Measurements from ENCODE around the gene SLC38A11. TPM values are rescaled to one million over a fixed set of nuclear protein-coding genes. Genes with fewer than 3 reads are reported as not detected.

Gene SLC38A11
- total and polyA plus RNA-seq, 10 of the 15 experiments (the other 5 are each of a cell fraction or from before 2014, with no cell fraction given) = not detected

GRCh38 chr2:164881524-164881923, 73.8 kb downstream of the SLC38A11 start (continued):
- TF ChIP-seq REST (IDR thresholded peaks at IDR 0.05; ENCODE audit: low read depth, low read length) = no peak

- no peaks in the 10 kb centered on the region for H3K9me3 ChIP-seq (replicated peaks; ENCODE audit: control insufficient read depth, insufficient read depth, low read length)
- ATAC-seq (no peak), FAIRE-seq (no peak), DNase-seq (ENCODE audit: low read depth, low spot score) (no peak)
- no peaks in the 10 kb centered on the region for H3K79me2 ChIP-seq (ENCODE audit: control insufficient read depth, insufficient read depth, low read length)
- TF ChIP-seq MTA3 (IDR thresholded peaks at IDR 0.05; ENCODE audit: borderline replicate concordance, low read length) = no peak
- TF ChIP-seq NKRF (conservative IDR thresholded peaks at IDR 0.05) = no peak
- TF ChIP-seq RAD51 (IDR thresholded peaks at IDR 0.05) = no peak
- TF ChIP-seq NFIC (IDR thresholded peaks at IDR 0.05; ENCODE audit: low read depth, low read length) = no peak
- 54% methylated on average over 2 of the region's 2 CpGs for WGBS (ENCODE audit: insufficient coverage, insufficient replicate concordance, low lambda C conversion rate, missing lambda C conversion rate)
- CTCF ChIA-PET = interaction anchor here (0.7 kb wide), 1 partner anchor 81 kb away, joined by 3 read pairs; no protein-coding TSS in a partner anchor
- no peak overlapping the region for H3K27ac ChIP-seq (ENCODE audit: control insufficient read depth, insufficient read depth)
- H3K27me3 ChIP-seq (replicated peaks in 1 of 2; ENCODE audit: control insufficient read depth in 2 of 2, insufficient read depth in 2 of 2, low read length in 1 of 2) = no peaks in the 10 kb centered on the region; a peak in 1 of 4 replicates
- in situ Hi-C loops (cut with MboI) = no loop called here
- BruUV-seq (replicated peaks) = no TSS peak
- POLR2A ChIA-PET = no interaction called here
- H2AFZ ChIP-seq (ENCODE audit: control insufficient read depth, low read depth, low read length) = no peak overlapping the region
- RAD21 ChIA-PET (ENCODE audit: unreplicated experiment) = no interaction called here
- H3K4me1 ChIP-seq (ENCODE audit: control insufficient read depth, insufficient read depth, low read length) = no peaks in the 10 kb centered on the region
- SMC1A ChIA-PET (ENCODE audit: uncharacterized antibody, unreplicated experiment) = interaction anchor here (2.2 kb wide), 1 partner anchor 24 kb away, joined by 7 read pairs; no protein-coding TSS in a partner anchor
- no peaks in the 10 kb centered on the region for H3K36me3 ChIP-seq (ENCODE audit: control insufficient read depth in 2 of 2, insufficient read depth in 2 of 2, low read length in 1 of 2)
- no peak overlapping the region for H3K4me3 ChIP-seq
- no peak overlapping the region for H3K9ac ChIP-seq (ENCODE audit: control insufficient read depth, insufficient read depth, low read length)
- intact Hi-C loops (cut with micrococcal nuclease; ENCODE audit: unreplicated experiment) = no loop called here
- no peak overlapping the region for H3K4me2 ChIP-seq (ENCODE audit: control insufficient read depth, insufficient read depth)
- no peaks in the 10 kb centered on the region for H4K20me1 ChIP-seq (ENCODE audit: control insufficient read depth, insufficient read depth)
Observed at GRCh38 chr2:164879901-164880535, 75.3 kb downstream of the SLC38A11 start.
